Eye (tissue), 1 donor: Measurements from ENCODE around the gene PRR36.
"Not testable (repeated sequence)": the region's sequence is repeated elsewhere in the genome, so short reads cannot be mapped to it uniquely, and the experiment has no call there.

ENCODE experiments used
- DNase-seq: peaks from one replicate; pipeline ENCODE4 v3.0.0-alpha.2; 2015

The PRR36 gene

GRCh38 chr19:7870571-7871436, 3.4 kb downstream of the PRR36 start:
- no peak for DNase-seq

- DNase-seq, result peak; percentile 70
These were observed 4.2 kb downstream of the PRR36 start for GRCh38 chr19:7869910-7870511.

- peak; percentile 77 for DNase-seq
These were observed 4.7 kb downstream of the PRR36 start for GRCh38 chr19:7869453-7869909.

DNA sequence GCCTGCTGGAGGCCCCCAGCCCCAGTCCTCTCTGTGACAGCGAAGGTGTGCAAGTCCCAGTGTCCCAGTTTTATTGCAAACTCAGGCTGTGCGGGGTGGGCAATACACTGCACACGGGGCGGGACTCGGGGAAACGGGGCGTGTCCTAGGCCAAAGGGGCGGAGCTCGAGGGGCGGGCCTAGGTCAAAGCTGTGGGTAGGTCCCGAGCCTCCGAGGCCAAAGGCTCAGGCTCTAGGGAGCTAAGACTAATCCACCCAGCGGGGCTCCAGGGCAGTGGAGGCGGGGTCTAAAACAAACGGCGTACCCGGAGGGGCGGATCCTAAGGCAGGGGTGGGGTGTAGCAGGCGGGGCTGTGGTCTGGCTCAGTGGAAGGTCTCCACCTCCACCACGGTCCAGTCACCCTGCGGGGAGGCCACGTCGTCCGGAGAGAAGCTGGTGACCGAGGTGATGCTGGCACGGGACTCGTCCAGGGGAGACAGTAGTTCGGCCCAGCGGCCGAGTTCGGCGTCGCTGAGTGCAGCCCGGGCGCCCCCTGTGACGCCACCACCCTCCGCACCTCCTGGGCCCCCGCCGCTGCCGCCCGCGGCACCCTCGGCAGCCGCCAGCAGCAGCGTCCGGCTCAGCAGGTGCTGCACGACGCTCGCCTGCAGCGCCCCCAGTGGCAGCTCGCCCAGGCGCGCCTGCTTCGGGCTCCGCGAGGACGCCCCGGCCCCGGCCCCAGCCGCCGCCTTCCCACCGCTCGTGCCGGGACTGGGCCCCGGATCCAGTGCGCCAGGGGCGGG, 5.3 kb downstream of the PRR36 start:
- DNase-seq, result peak; percentile 90

DNA sequence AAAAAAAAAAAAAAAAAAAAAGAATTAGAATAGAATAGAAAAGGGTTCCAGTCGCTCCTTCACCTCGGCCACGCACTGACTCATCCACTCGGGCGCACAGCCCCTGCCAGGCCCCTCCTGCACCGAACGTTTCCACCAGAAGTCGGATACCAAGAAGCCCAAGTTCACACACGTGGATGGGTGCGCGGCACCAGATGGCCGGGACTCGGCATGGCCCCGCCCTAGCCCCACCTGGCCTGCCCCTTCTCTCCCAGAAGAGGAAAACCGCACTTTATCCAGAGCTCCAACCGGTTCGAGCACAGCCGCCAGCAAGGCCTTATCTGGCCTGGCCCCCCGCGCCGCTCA, 5.9 kb downstream of the PRR36 start:
- DNase-seq, result no peak

DNA sequence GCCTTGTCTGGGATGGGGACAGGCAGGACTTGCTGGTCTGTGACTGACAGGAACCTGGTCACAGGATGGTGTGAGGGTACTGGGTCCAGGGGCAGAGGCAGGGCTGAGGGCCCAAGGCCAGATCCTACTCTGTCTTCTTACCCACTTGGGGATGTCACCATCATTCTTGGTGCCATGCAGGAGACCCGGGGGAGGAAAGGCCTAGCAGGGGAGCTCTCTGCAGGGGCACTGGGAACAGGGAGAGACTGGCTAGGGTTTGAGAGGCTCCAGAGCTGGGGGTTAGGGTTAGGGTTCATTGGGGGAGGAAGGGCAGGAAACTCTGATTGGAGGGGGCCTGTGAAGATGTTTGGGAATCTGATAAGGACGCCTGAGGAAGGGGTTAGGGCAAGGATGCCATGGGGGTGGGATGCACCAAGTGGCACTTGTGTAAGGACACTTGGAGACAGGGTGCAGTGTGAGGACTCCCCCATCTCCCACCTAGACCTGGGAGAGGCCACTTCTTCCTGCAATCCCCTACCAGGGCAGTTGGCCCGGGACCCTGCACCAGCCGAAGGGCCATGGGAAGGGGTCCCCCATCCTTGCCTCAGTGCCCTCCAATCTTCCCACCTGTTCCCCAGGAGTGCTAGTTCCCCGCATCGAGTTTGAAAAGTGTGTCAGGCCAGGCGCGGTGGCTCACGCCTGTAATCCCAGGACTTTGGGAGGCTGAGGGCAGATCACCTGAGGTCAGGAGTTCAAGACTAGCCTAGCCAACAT, 6.9 kb downstream of the PRR36 start:
- DNase-seq, result no peak

- DNase-seq, result no peak
These were observed 7.6 kb downstream of the PRR36 start for GRCh38 chr19:7866399-7867091.

GRCh38 chr19:7865262-7865911, 8.8 kb downstream of the PRR36 start:
- DNase-seq, result no peak

GRCh38 chr19:7864690-7865074, 9.5 kb downstream of the PRR36 start:
- DNase-seq, result no peak

DNA sequence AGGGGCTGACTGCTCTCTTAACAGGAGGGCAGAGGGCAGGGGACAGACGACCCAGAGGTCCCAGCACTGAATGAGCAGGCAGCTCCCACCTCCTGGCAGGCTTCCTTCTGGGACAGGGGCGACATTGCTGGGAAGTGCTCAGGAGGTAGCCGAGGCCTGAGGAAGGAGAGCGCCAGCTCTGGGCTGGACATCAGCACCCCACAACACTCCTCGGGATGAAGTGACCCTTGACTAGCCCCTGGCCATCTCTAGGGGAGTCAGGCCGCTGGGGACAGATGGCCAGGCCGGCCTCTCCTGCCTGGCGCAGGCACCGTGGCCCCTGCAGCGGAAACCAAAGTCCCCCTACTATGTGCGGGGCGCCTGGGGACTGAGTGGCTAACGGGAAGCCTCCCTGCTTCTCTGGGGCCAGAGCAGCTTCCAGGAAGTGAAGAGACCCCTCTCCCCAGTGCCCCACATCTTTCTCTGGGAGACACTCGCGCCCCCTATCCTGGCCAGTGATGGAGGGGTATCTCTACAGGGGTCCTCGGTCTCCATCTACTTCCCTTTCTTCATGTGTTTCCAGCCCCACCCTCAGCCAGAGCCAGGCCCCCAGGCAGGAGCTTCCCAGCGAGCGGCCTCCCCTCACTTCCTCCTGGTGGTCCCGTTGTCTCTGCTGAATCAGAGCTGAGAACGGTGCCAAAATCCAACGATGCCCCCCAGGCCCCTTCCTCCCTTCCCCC, 10.1 kb downstream of the PRR36 start:
- DNase-seq, result no peak

GRCh38 chr19:7863157-7863970, 10.8 kb downstream of the PRR36 start:
- DNase-seq, result peak; percentile 61

- peak; percentile 92 for DNase-seq
These were observed 11.7 kb downstream of the PRR36 start for GRCh38 chr19:7862413-7862951.

GRCh38 chr19:7861619-7862412, 12.4 kb downstream of the PRR36 start:
- DNase-seq, result no peak

- no peak for DNase-seq
These were observed 13.2 kb downstream of the PRR36 start for GRCh38 chr19:7860714-7861618.

DNA sequence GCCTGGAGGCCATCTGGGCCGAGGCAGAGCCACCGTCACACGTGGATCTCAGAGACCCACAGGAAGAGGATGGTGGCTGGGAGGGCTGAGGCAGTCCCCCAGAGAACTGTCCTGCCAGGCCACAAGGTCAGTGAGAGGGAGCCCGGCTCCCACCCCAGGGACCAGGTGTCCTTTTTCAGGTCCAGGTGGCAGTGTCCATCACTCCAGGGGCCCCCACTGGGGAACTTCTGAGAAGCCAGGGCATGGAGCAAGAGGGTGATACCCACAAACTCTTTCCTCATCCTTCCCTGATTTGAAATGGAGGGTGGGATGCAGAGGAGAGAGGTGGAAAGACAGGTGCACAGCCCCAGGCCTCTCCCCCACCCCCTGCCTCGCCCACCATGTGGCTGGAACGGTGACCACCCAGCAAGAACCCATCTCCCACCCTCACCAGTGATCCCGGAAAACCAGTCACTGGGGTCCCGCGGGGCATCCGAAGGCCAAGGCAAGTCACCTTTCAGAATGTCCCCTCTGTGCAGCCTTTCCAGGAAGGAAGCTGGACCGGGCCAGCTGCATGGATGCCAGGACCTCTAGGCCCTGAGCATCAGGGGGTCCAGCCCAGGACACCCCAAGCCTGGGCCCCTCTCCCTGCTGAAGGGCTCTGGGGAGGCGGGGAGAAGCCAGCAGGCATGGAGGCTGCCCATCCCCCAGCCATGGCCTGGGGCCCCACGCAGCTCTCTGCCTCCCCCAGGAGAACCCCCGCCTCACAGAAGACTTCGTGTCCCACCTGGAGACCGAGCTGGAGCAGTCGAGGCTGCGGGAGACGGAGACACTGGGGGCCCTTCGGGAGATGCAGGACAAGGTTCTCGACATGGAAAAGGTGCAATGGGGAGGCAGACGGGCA, 14.1 kb downstream of the PRR36 start:
- no peak for DNase-seq

- not testable (repeated sequence) for DNase-seq
These were observed 15.1 kb downstream of the PRR36 start for GRCh38 chr19:7859087-7859486.
